A673 (cell line): ENCODE data around the gene TATDN2. TPM values are rescaled to one million over a fixed set of nuclear protein-coding genes. Genes with fewer than 3 reads are reported as not detected.

Experiments
- BruUV-seq: library from RNA; stranded (reverse); fragments of 400-500 nt; replicated peaks from 2 replicates; lab custom pipeline; 2021; lab: Mats Ljungman, UMichigan
- CTCF ChIA-PET: fragments of 300-600 bp; sonication (Branson Sonifier 250); formaldehyde crosslinking; loops from one replicate; lab custom pipeline; 2022; ENCODE audit warnings: antibody characterized with exemption; lab: Charles Lee
- POLR2A ChIA-PET: fragments of 300-600 bp; sonication (Branson Sonifier 250); formaldehyde crosslinking; loops from one replicate; lab custom pipeline; 2022; ENCODE audit warnings: antibody characterized with exemption; ENCODE audit not compliant: low non-redundant PET; lab: Charles Lee
- DNase-seq: peaks from one replicate; pipeline ENCODE4 v3.0.0-alpha.2; 2015; ENCODE audit warnings: low spot score
- H3K27ac ChIP-seq: fragments of 200-600 bp; sonication (generic); 2 replicates; pipeline ENCODE4 v1.5.1; 2016; ENCODE audit warnings: mixed run types, low read depth, mild to moderate bottlenecking, mixed read lengths, antibody characterized with exemption, low read length; ENCODE audit not compliant: poor library complexity, severe bottlenecking
- H3K27me3 ChIP-seq: fragments of 200-600 bp; sonication (generic); replicated peaks from 2 replicates; pipeline ENCODE4 v1.6.1; 2017; ENCODE audit warnings: mixed run types, low read depth, mild to moderate bottlenecking, mixed read lengths, antibody characterized with exemption, low read length; ENCODE audit not compliant: insufficient read depth, poor library complexity
- H3K36me3 ChIP-seq: fragments of 200-600 bp; sonication (generic); 2 replicates; pipeline ENCODE4 v1.6.1; 2016; ENCODE audit warnings: mixed run types, mild to moderate bottlenecking, mixed read lengths, antibody characterized with exemption, low read length; ENCODE audit not compliant: insufficient read depth, poor library complexity, severe bottlenecking
- H3K4me1 ChIP-seq: fragments of 200-600 bp; sonication (generic); 2 replicates; pipeline ENCODE4 v1.6.1; 2017; ENCODE audit warnings: mixed run types, mild to moderate bottlenecking, mixed read lengths, antibody characterized with exemption, low read length; ENCODE audit not compliant: insufficient read depth, poor library complexity, severe bottlenecking
- H3K4me3 ChIP-seq: fragments of 200-600 bp; sonication (generic); 2 replicates; pipeline ENCODE4 v1.5.1; 2016; ENCODE audit warnings: low read depth, mixed run types, mild to moderate bottlenecking, mixed read lengths, low read length; ENCODE audit not compliant: poor library complexity, severe bottlenecking
- H3K9me3 ChIP-seq: fragments of 200-600 bp; sonication (generic); 2 replicates; pipeline ENCODE4 v1.6.1; 2016; ENCODE audit warnings: mixed run types, low read depth, mild to moderate bottlenecking, mixed read lengths, antibody characterized with exemption, low read length; ENCODE audit not compliant: poor library complexity, severe bottlenecking
- CTCF ChIP-seq: fragments of 300-800, 200-600 bp; sonication (generic); conservative IDR thresholded peaks from 2 replicates; pipeline ENCODE4 v1.5.1; 2017; ENCODE audit warnings: low read depth, mild to moderate bottlenecking, antibody characterized with exemption, low read length, moderate library complexity, mixed read lengths
- EZH2 ChIP-seq: fragments of 200-600 bp; sonication (generic); IDR thresholded peaks from 2 replicates; pipeline ENCODE4 v1.6.1; 2017; ENCODE audit warnings: borderline replicate concordance, low read depth, mild to moderate bottlenecking, mixed read lengths, antibody characterized with exemption, low read length; ENCODE audit not compliant: poor library complexity, severe bottlenecking
- intact Hi-C: fragments of 100-400 bp; cut with micrococcal nuclease; formaldehyde crosslinking; loops from one replicate; pipeline ENCODE4 v1.10.0; 2022; ENCODE audit not compliant: unreplicated experiment
- total RNA-seq: library from RNA; stranded (reverse); gene quantifications from 2 replicates; pipeline ENCODE4 v1.2.3, GENCODE V29; 2021

TATDN2 gene
- total RNA-seq, 1 experiment from 2014 or later = 42.0 TPM

GRCh38 chr3:10205451-10206165 lies 42.7 kb upstream of the TATDN2 start:
- TF ChIP-seq EZH2 = no peak
- TF ChIP-seq CTCF = no peak
- no TSS peak for BruUV-seq
- H3K4me3 ChIP-seq = no peak overlapping the region
- ChIA-PET POLR2A (no interaction called here), CTCF (no interaction called here)
- intact Hi-C loops = no loop called here
- H3K9me3 ChIP-seq = no peaks in the 10 kb centered on the region
- H3K27ac ChIP-seq = no peak overlapping the region
- no peak for DNase-seq
- no peaks in the 10 kb centered on the region for H3K36me3 ChIP-seq
- no peaks in the 10 kb centered on the region for H3K4me1 ChIP-seq
- no peaks in the 10 kb centered on the region for H3K27me3 ChIP-seq

DNA sequence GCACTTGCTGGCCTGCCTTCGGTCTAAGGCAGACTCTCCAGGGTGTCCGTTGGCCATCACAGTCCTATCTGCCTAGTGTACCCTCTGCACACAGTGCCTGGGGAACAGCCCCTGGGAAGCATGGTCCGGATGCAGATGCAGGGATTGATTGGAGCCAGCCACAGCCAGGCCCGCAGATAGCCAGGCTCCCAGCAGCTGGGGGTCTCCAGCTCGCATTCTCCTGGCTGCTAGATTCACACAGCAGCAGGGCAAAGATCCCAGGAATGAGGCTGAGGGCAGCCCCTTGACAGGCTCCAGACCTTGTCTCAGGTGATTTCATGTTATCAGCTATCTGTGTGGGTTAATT lies 42.1 kb upstream of the TATDN2 start:
- no peak overlapping the region for H3K4me3 ChIP-seq
- intact Hi-C loops = no loop called here
- CTCF ChIA-PET = no interaction called here
- no peaks in the 10 kb centered on the region for H3K9me3 ChIP-seq
- no peak overlapping the region for H3K27ac ChIP-seq
- BruUV-seq = no TSS peak
- H3K27me3 ChIP-seq = no peaks in the 10 kb centered on the region
- TF ChIP-seq CTCF (no peak), EZH2 (no peak)
- H3K36me3 ChIP-seq = no peaks in the 10 kb centered on the region
- no peak for DNase-seq
- POLR2A ChIA-PET = no interaction called here
- H3K4me1 ChIP-seq = no peaks in the 10 kb centered on the region

DNA sequence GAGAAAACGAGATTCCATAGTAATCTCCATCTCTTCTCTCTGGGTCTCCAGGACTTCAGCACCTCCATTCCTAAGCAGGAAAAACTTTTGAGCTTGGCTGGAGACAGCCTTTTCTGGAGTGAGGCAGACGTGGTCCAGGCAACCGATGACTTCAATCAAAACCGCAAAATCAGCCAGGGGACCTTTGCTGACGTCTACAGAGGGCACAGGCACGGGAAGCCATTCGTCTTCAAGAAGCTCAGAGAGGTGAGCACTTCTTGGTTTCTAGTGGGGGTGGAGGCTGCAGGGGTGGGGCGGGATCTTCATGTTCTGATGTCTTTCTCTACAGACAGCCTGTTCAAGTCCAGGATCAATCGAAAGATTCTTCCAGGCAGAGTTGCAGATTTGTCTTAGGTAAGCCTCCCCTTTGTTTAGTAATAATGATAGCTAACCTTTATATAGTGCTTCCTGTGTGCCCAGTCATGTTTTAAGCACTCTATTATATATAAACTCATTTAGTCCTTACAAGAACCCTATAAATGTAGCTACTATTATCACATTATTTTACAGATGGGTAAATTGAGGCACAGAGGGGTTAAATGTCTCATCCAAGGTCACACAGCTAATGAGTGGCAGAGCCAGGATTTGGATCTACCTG lies 35.0 kb upstream of the TATDN2 start:
- intact Hi-C loops = no loop called here
- Histone ChIP-seq H3K36me3 (no peaks in the 10 kb centered on the region), H3K27ac (no peak overlapping the region), H3K4me3 (no peak overlapping the region), H3K27me3 (no peaks in the 10 kb centered on the region), H3K9me3 (no peaks in the 10 kb centered on the region), H3K4me1 (no peaks in the 10 kb centered on the region)
- BruUV-seq = no TSS peak
- ChIA-PET POLR2A (no interaction called here), CTCF (no interaction called here)
- no peak for TF ChIP-seq EZH2
- TF ChIP-seq CTCF = no peak
- DNase-seq = no peak
